GM19372 (cell line): ENCODE data around the gene SSU72.
"Not testable (repeated sequence)": the region's sequence is repeated elsewhere in the genome, so short reads cannot be mapped to it uniquely, and the experiment has no call there.

ENCODE experiments used
- ATAC-seq: cut with Tn5 transposase; IDR thresholded peaks from one replicate; pipeline ENCODE4 v1.9.1; 2021; ENCODE audit warnings: mild to moderate bottlenecking, low read depth, moderate library complexity; ENCODE audit not compliant: unreplicated experiment

SSU72 gene

GRCh38 chr1:1561801-1562470, 12.7 kb downstream of the SSU72 start:
- no peak for ATAC-seq

- ATAC-seq = no peak
Observed at GRCh38 chr1:1560178-1560577, 14.5 kb downstream of the SSU72 start.

DNA sequence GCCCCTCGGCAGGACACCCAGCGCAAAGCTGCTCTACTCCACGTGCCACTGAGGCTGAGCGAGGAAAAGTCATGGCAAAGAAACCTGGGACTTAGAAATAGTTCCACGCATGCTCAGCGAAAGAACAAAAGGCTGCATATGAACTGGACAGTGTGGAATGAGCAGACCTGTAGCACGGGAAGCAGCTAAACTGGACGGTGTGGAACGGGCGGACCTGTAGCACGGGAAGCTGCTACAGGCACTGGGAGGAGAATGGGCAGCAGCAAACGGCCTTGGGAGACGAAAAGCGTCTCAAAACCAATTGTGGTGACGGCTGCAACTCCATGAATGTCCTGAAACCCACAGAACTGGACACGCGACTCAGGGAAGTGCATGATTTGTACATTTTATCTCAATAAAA, 15.6 kb downstream of the SSU72 start:
- no peak for ATAC-seq

- no peak for ATAC-seq
Observed at GRCh38 chr1:1558591-1558990, 16.1 kb downstream of the SSU72 start.

DNA sequence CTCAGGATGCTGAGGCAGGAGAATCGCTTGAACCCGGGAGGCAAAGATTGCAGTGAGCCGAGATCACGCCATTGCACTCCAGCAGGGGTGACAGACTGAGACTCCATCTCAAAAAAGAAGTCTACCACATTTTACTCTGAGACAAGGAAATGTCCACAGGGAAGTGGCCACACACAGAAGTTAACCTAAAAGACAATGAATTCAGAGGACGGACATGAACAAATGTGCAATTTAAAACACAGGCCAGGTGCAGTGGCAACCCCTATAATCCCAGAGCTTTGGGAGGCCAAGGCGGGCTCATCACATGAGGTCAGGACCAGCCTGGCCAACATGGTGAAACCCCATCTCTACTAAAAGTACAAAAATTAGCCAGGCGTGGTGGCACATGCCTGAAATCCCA, 17.0 kb downstream of the SSU72 start:
- ATAC-seq = not testable (repeated sequence)

GRCh38 chr1:1556961-1557360, 17.7 kb downstream of the SSU72 start:
- ATAC-seq = not testable (repeated sequence)

DNA sequence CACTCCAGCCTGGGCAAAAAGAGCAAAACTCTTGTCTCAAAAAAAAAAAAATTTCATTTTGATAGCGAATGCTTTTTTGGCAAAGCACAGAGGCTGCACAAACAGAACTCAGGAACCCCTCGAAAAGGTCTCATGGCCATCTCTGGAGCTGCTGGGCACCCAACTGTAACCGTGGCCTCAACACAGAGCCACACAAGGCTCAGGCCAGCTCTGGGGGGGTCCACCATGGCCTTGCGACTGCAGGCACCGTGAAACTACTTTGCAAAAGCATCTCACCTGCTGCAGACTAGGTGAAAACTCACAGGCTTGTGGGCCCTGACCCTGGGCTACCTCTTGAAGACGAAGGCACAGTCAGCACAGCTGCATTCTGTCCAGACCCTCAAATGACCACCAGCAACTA, 18.2 kb downstream of the SSU72 start:
- ATAC-seq = no peak

- ATAC-seq = no peak
Observed at GRCh38 chr1:1554926-1555915, 19.4 kb downstream of the SSU72 start.

- no peak for ATAC-seq
Observed at GRCh38 chr1:1554550-1554925, 20.1 kb downstream of the SSU72 start.

GRCh38 chr1:1553821-1554494, 20.7 kb downstream of the SSU72 start:
- ATAC-seq = no peak

- ATAC-seq = no peak
Observed at GRCh38 chr1:1552263-1552639, 22.4 kb downstream of the SSU72 start.

- ATAC-seq = no peak
Observed at GRCh38 chr1:1551524-1552262, 23.0 kb downstream of the SSU72 start.

DNA sequence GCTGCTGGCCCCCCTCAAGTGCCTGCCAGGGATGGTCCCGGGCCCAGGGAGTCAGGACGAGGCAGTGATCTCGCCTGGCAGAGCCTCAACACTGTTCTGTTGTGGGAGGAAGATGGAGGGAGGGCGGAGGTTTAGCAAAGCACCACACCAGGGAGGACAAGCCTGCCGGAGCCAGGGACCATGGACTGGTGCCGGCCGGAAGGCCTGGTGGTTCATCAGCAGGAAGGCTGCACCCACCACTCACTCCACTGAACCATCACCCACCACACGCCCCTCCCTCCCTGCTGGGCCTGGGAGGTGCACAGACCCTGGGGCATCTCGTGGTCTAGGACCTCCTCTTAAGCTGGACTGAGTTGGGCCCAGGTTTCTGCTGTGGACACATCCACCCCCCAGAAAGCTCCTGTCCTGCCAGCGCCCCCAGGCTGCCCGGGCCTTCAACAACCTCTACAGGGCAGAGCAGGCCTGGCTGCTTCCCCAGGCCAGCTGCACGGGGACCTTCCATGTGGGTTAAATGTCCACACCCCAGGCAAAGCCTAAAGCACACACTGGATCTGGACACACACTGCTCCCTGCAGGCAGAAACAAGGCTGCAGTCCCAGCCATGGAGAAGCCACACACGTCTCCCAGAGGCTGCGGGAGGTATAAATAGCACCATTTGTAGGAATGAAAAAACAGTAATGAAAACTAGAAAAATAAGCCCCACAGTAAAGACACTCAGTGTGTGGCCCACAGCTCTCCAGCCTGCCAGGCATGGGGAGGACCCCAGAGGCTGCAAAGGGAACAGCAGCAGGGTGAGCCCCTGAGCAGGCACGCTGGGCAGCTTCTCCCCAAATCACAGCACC, 23.9 kb downstream of the SSU72 start:
- no peak for ATAC-seq

DNA sequence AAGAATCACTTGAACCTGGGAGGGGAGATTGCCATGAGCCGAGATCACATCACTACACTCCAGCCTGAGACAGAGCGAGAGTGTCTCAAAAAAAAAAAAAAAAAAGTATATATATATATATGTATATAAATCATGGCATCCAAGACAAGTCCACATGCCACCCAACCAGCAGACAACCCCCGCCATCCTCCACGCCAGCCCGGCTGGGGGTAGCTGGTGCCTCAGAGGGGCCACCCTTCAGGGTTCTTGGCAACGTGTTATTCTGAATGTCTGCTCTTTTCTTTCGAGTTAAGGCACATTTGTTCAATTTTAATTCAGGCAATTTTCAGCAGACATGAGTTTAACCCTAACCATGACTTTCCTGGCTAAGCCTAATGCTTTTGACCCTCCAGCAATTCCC, 24.6 kb downstream of the SSU72 start:
- no peak for ATAC-seq

DNA sequence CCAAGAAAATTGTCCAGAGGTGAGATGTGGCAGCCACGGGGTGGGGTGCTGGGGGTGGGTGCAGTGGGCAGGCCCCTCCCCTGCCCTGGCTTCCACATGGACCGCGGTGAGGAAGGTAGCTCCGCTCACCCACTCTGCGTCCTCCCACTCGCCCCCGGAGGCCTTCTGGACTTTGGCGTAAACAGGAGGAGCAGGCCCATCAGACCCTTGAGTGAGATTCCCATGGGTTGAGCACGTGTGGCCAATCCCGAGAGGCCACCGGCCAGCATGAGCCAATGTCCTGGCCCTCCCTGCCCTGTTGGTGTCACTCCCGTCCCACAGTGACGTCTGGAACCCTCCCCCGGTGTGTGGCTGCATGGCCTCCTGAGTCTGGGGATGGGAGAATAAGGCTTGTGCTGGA, 26.1 kb downstream of the SSU72 start:
- ATAC-seq = no peak

GRCh38 chr1:1547476-1547875, 27.2 kb downstream of the SSU72 start:
- no peak for ATAC-seq

DNA sequence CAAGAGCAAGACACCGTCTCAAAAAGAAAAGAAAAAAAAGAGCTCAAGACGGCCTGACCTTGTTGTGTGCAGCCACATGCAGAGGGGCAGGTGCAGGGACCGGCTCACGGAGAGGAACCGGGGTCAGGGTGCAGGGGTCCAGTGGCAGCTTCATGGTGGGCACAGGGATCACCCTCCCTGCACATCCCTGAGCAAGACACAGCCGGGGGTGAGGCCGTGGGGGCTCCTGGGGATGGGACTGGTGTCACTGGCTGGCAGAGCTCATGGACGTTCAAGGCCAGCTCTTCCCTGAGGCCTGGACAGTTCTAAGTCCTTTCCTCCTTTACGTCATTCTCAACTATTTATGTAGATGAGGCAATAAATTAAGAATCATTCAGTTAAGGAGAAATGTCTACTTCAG, 27.7 kb downstream of the SSU72 start:
- no peak for ATAC-seq

DNA sequence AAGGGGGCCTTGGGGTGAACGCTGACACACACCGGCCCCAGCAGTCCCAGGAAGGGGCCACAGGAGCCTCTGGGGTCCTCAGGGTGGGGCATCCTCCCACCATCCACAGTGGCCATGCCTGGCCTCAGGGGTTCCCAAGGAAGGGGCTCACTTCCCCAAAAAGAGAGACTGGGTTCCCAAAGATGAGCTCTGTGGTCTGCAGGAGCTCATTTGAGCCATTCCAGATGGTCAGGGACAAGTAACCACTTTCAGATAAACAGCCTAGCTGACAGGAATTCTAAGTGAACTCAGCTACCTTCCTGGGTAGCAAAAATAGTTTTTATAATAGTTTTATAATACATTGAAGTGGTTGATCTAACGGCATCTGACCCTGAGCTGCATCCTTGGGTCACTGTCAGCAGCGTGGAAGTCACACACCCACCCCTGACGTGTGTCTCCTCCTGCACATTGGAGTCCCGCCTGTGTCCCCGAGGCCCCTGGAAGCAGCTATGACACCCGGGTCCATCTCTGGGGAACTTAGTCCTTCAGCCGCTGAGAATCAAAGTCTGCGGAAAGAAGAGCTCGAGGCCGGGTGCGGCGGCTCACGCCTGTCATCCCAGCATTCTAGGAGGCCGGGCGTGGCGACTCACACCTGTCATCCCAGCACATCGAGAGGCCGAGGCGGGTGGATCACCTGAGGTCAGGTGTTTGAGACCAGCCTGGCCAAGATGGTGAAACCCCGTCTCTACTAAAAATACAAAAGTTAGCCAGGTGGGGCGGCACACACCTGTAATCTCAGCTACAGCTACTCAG, 28.5 kb downstream of the SSU72 start:
- ATAC-seq = no peak

- ATAC-seq = no peak
Observed at GRCh38 chr1:1544544-1544943, 30.1 kb downstream of the SSU72 start.
